ENCODE data around the gene LAG3.

Gene LAG3

DNA sequence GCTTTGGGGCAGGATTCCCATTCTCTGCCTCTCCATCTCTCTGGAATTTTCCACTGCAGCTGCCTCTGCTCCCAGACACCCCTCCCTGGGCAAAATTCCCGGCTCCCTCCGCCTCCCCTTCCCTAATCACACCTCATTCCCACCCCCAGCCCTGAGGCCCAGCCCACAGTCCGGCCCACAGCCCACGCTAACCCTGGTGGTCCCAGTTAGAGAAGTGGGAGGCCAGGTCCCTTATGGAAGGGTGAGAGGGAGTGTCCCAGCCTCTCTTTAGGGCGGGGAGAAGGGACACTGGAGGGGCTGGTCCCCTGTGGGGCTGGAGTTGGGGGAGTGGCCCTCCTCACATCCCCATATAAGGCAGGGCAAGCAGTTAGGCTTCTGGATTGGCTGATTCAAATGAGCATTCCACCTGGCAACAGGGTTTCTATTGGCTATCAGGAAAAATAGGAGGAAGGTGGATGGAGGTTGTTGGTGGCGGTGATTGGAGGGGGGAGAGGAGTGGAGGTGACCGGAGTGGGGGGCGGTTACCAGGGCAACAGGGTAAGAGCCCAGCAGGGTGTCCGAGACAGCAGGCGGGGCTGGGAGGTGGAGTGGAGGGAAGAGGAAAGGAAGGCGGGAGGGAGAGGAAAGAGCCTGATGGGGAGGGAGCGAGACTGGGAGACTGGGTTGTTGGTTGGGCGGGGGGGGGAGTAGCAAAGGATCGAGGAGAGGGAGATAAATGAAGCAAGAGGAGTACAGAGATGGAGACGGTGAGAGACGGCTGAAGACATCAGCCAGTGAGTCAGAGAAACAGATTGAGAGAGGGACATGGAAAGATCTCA, 8.1 kb upstream of the LAG3 start:
- Mint-ChIP-seq H3K9me3 (no peaks in the 10 kb centered on the region), H3K27ac (peak overlapping the region; percentile 42), H3K4me3 (peak overlapping the region; percentile 78), H3K36me3 (ENCODE audit: low read depth) (no peaks in the 10 kb centered on the region), H3K27me3 (ENCODE audit: low read depth) (peaks cover 9% of the 10 kb centered on the region), H3K4me1 (ENCODE audit: low read depth) (peaks cover 38% of the 10 kb centered on the region)
- DNase-seq (ENCODE audit: low spot score): peak; percentile 69

DNA sequence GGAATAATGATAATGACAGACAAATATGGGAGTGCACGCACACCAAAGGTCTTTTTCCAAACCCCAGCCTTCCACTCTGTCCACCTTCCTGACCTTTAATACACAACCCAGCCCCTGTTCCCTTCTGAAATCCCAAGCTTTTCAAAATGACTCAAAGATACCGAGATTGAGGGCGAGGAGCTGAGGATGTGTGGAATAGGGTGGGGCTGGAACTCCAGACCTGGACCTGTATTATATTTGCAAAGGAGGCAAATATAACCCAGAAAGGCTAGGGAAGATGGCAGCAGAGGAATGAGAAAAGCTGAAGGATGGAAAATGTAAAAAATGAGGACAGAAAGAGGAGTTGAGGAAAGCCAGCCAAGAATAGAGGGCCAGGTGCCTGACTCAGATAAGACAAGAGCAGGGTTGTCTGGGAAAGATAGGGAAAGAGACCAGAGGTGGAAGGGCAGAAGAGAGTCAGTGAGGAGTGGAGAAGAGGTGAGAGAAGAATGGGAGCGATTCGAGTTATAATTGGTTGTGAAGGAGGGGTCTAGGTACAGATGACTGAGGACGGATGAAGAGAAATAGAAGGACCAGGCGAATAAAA, 7.2 kb upstream of the LAG3 start:
- Mint-ChIP-seq H3K27me3 (ENCODE audit: low read depth) (peaks cover 9% of the 10 kb centered on the region), H3K4me1 (ENCODE audit: low read depth) (peaks cover 44% of the 10 kb centered on the region), H3K36me3 (ENCODE audit: low read depth) (peaks cover 1% of the 10 kb centered on the region), H3K4me3 (peak overlapping the region; percentile 75), H3K9me3 (no peaks in the 10 kb centered on the region), H3K27ac (peak overlapping the region; percentile 52)
- DNase-seq (ENCODE audit: low spot score): no peak

DNA sequence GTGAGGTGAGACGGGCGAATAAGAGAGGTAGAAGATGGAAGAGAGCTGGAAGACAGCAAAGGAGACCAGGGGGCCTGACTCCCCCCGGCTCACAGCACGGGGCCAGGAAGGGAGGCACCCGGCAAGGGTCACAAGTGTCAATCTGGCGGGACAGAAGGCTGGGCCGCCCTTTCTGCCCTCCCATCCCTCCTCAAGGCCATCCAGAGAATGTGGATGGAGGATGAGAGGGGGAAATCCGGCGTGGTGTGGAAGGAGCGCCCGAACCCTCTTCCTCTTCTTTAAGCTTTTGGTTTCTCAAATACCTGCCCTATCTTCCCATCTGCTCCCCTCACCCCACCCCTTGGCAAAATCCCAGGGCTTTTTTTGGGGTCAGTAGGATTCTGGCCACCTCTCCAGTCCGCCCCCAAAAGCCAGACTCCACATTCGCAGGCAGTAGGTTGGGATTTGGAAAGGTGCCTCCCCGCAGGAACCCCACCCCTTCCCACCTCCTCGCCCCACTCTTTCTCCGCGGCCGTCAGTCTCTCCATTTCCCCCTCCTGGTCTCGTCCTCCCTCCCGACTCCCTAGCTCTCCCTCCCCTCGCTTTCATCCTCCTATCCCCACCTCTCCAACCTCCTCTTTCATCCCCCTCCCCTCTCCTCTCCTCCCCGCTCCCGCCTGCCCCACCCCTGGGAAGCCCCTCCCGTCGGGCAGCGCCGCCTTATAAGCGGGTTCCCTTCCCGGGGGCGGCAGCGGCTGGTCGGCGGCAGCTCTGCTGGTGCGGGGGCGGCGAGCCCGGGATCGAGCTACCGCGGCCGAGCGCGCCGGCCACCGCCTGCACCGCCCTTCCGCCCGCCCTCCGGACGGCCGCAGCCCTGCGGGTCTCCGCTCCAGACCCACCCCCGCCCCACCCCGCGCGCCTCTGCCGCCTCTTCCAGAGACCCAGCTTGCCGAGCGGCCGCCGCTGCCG, 6.4 kb upstream of the LAG3 start, which contains the start of gene PTMS:
PTMS (plus strand) TSS at position 730 of the 948 bp plus-strand sequence. CDS start 343 bp downstream, outside the sequence.
- Mint-ChIP-seq H3K9me3 (no peaks in the 10 kb centered on the region), H3K27me3 (ENCODE audit: low read depth) (peaks cover 9% of the 10 kb centered on the region), H3K4me1 (ENCODE audit: low read depth) (peaks cover 45% of the 10 kb centered on the region), H3K36me3 (ENCODE audit: low read depth) (peaks cover 1% of the 10 kb centered on the region), H3K4me3 (peak within 1 kb of the TSS; percentile 88), H3K27ac (peak within 1 kb of the TSS; percentile 83)
- DNase-seq (ENCODE audit: low spot score): peak; percentile 64

DNA sequence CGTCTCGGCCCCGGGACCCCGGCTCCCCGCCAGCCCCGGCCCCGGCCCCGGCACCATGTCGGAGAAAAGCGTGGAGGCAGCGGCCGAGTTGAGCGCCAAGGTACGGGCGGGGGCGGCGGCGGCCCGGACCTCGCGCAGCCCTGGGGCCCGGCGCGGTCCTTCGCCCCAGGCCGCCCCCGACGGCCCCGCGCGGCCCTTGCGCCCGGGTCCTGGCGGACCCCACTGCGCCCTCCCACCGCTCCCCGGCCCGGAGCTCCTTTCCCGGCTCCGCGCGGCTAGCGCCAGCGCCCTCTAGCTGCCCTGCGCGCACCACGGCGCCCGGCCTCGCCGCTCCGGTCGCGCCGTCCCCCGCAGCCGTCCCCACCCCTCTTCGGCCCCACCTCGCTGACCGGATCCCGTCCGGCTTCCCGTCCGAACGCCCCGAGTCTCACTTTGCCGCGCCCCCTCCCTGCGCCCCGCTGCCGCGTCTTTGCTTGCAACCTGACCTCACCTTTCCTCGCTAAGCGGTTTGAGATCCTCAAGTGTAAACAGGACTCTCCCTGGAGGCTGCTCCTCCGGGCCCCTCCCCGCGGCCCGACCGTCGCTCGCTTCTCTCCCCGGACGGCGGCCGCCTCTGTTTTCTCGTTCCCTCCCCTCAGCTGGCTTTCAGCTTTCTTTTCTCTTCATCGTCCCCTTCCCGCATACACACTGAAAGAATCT, 5.5 kb upstream of the LAG3 start:
- Mint-ChIP-seq H3K27ac (peak overlapping the region; percentile 83), H3K4me3 (peak overlapping the region; percentile 88), H3K4me1 (ENCODE audit: low read depth) (peaks cover 52% of the 10 kb centered on the region), H3K27me3 (ENCODE audit: low read depth) (peaks cover 9% of the 10 kb centered on the region), H3K36me3 (ENCODE audit: low read depth) (peaks cover 1% of the 10 kb centered on the region), H3K9me3 (no peaks in the 10 kb centered on the region)
- peak; percentile 76 for DNase-seq (ENCODE audit: low spot score)

DNA sequence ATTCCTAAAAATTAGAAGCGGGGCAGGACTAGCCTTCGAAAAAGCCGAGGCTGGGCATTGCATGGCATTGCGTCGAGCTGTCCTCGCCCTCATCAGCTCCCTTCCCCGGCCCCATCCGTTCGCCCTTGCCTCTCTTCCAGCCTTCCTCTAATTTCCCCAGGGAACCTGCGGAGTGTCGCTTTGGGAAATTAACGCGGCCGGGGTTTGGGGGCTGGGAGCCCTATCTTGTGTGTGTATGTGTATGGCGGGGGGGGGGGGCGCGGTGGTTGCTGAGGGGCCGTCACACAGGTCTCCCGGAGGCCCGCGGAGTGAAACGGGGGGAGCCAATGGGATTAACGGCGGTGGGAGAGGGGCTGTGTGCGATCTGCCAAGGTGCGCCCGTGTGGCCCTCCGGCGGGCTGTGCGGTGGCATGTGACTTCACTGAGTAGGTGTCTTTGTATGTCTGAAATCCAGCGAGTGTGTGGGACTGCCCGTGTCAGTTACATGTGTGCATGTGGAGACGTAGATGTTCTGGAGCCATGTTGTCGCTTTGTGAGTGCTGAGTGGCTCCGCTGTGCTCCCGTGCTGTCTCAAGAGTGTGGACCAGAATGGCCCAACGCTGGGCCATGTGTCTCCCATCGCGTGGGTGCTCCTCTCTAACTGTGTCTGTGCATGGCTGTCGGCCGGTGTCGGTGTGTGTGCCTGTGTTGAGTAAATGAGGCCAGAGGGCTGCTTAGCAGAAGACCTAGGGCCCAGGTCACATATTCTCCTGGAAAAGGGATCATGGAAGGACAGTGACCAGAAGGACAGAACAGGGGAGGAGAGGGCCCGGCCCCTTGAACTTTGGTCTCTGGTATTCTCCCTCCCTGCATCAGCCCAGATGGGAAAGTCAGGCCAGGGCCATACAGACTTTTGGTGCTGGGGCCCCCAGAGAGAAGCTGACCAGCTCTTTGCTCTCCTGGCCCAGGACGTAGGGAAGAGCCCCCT, 4.7 kb upstream of the LAG3 start:
- Mint-ChIP-seq H3K36me3 (ENCODE audit: low read depth) (peaks cover 1% of the 10 kb centered on the region), H3K27ac (peak overlapping the region; percentile 83), H3K9me3 (no peaks in the 10 kb centered on the region), H3K4me3 (peak overlapping the region; percentile 88), H3K4me1 (ENCODE audit: low read depth) (peaks cover 56% of the 10 kb centered on the region), H3K27me3 (ENCODE audit: low read depth) (peaks cover 9% of the 10 kb centered on the region)
- DNase-seq (ENCODE audit: low spot score): no peak

DNA sequence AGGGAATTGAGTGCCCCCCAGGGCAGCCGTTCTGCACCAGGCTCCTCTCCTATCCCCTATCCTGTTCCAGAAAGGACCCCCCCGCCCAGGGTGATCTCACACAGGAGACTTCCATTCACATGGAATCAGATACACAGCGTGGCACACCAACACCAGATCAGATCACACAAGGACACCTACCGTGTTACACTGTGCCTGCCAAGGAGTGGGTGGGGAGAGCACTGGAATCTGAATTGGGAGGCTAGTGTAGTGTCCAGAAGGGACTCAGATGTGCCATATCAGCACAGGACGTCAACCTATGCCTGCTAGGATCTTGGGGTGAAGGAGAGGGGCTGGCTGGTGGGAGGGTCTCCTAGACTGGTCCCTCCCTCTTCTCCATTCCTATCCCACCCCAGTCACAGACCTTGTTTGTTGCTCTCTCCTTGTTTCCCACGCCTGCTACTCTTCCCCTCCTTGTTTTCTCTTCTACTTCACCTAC, 3.8 kb upstream of the LAG3 start:
- H3K36me3 Mint-ChIP-seq (ENCODE audit: low read depth): peaks cover 1% of the 10 kb centered on the region
- no peak for DNase-seq (ENCODE audit: low spot score)
- peak overlapping the region; percentile 26 for H3K27ac Mint-ChIP-seq
- peaks cover 59% of the 10 kb centered on the region for H3K4me1 Mint-ChIP-seq (ENCODE audit: low read depth)
- no peaks in the 10 kb centered on the region for H3K9me3 Mint-ChIP-seq
- H3K4me3 Mint-ChIP-seq: peak overlapping the region; percentile 88
- peaks cover 9% of the 10 kb centered on the region for H3K27me3 Mint-ChIP-seq (ENCODE audit: low read depth)

DNA sequence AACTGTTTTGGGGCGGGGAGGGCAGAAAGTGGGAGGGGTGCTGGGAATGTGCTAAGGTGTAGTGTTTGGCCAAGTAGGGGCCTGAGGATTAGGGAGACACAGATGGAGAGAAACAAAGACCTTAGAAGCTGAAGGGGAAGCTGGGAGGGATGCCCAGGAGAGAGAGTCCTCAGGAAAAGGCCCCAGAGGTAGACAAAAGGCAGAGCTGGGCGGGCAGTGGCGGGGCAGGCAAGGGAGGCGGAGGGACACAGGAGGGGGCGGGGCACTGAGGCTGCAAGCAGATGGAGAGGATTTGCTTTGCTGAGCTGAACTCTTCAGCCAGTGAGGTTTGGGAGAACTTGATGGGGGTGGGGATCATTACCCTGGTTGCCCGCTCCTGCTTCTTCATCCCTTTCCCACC, 3.3 kb upstream of the LAG3 start:
- Mint-ChIP-seq H3K9me3 (no peaks in the 10 kb centered on the region), H3K36me3 (ENCODE audit: low read depth) (peaks cover 1% of the 10 kb centered on the region), H3K4me3 (peak overlapping the region; percentile 39), H3K27ac (peak overlapping the region; percentile 26), H3K27me3 (ENCODE audit: low read depth) (peaks cover 9% of the 10 kb centered on the region), H3K4me1 (ENCODE audit: low read depth) (peaks cover 58% of the 10 kb centered on the region)
- DNase-seq (ENCODE audit: low spot score): no peak

DNA sequence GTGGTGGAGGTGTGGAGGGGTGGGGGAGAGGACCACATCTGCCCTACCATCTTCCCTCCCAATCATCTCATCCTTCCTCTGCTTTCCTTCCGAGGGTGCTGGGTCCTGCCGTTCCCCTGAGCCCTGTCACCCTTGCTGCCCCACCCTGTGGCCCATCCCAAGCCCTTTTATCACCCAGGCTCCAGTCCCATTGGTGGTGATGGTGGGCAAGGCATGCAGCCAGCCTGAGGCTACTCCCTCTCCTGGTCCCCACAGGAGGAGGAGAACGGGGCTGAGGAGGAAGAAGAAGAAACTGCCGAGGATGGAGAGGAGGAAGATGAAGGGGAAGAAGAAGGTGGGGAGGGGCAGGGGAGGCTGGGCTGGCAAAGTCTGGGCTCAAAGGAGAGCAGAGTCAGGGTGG, 2.7 kb upstream of the LAG3 start:
- no peak for DNase-seq (ENCODE audit: low spot score)
- Mint-ChIP-seq H3K4me3 (no peak overlapping the region), H3K27ac (no peak overlapping the region), H3K4me1 (ENCODE audit: low read depth) (peaks cover 56% of the 10 kb centered on the region), H3K27me3 (ENCODE audit: low read depth) (peaks cover 7% of the 10 kb centered on the region), H3K9me3 (no peaks in the 10 kb centered on the region), H3K36me3 (ENCODE audit: low read depth) (peaks cover 1% of the 10 kb centered on the region)

DNA sequence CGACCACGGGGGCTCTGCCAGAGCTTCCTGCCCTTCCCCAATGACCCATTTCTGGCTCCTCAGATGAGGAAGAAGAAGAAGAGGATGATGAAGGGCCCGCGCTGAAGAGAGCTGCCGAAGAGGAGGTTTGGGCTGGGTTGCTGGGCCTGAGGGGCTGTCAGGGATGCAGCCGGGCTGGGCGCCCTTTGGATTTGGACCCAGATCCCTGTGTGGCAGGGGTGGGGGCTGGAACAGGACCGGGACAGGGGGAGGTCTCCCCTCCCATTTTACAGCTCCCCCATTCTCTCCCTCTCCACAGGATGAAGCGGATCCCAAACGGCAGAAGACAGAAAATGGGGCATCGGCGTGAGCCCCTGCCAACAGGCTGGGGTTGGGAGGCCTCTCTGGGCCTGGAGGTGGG, 2.2 kb upstream of the LAG3 start:
- peaks cover 5% of the 10 kb centered on the region for H3K27me3 Mint-ChIP-seq (ENCODE audit: low read depth)
- H3K27ac Mint-ChIP-seq: no peak overlapping the region
- no peak for DNase-seq (ENCODE audit: low spot score)
- peaks cover 1% of the 10 kb centered on the region for H3K36me3 Mint-ChIP-seq (ENCODE audit: low read depth)
- H3K4me3 Mint-ChIP-seq: no peak overlapping the region
- H3K4me1 Mint-ChIP-seq (ENCODE audit: low read depth): peaks cover 58% of the 10 kb centered on the region
- no peaks in the 10 kb centered on the region for H3K9me3 Mint-ChIP-seq

DNA sequence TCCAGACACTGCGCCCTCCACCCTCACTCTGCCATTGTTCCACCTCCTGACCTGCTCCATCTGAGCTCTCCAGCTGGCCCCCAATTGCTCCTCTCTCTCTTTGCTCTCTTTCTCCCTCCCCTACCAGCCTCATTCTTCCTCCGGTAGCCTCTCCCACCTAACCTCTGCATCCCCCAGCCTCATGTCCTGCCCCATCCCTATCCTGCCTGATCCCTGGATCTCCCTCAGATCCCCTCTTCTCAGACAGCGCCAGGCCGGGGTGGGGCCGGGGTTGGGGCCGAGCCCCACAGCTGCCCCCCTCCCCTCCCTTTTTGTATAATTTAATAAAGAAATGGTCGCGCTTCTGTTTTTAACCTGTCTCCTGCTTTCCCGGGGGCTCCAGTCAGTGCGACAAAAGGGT, 1.7 kb upstream of the LAG3 start:
- DNase-seq (ENCODE audit: low spot score): no peak
- H3K36me3 Mint-ChIP-seq (ENCODE audit: low read depth): peaks cover 2% of the 10 kb centered on the region
- H3K4me1 Mint-ChIP-seq (ENCODE audit: low read depth): peaks cover 58% of the 10 kb centered on the region
- peaks cover under 1% of the 10 kb centered on the region for H3K27me3 Mint-ChIP-seq (ENCODE audit: low read depth)
- no peaks in the 10 kb centered on the region for H3K9me3 Mint-ChIP-seq
- H3K27ac Mint-ChIP-seq: peak overlapping the region; percentile 70
- H3K4me3 Mint-ChIP-seq: no peak overlapping the region

DNA sequence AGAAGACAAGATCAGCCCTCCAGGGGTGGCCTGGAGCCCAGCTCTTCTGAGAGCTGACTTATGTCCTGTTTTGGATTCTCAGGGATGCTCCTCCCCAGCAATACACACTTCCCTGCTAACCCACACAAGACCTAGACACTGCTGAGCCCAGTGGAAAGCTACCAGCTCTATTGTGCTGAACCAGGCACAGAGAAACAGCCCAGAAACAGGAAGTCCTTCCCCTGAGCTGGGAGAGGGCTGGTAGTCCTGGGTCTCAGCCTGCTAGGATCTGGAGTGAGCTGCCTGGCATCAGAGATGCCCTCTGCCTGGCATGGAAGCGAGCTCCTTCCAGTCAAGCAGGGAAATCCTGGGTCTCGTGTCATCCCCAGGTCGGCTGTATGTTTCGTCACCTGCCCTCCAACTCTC, 1.2 kb upstream of the LAG3 start:
- H3K4me3 Mint-ChIP-seq: no peak overlapping the region
- DNase-seq (ENCODE audit: low spot score): no peak
- H3K27ac Mint-ChIP-seq: peak overlapping the region; percentile 27
- no peaks in the 10 kb centered on the region for H3K27me3 Mint-ChIP-seq (ENCODE audit: low read depth)
- peaks cover 2% of the 10 kb centered on the region for H3K36me3 Mint-ChIP-seq (ENCODE audit: low read depth)
- peaks cover 56% of the 10 kb centered on the region for H3K4me1 Mint-ChIP-seq (ENCODE audit: low read depth)
- H3K9me3 Mint-ChIP-seq: no peaks in the 10 kb centered on the region

DNA sequence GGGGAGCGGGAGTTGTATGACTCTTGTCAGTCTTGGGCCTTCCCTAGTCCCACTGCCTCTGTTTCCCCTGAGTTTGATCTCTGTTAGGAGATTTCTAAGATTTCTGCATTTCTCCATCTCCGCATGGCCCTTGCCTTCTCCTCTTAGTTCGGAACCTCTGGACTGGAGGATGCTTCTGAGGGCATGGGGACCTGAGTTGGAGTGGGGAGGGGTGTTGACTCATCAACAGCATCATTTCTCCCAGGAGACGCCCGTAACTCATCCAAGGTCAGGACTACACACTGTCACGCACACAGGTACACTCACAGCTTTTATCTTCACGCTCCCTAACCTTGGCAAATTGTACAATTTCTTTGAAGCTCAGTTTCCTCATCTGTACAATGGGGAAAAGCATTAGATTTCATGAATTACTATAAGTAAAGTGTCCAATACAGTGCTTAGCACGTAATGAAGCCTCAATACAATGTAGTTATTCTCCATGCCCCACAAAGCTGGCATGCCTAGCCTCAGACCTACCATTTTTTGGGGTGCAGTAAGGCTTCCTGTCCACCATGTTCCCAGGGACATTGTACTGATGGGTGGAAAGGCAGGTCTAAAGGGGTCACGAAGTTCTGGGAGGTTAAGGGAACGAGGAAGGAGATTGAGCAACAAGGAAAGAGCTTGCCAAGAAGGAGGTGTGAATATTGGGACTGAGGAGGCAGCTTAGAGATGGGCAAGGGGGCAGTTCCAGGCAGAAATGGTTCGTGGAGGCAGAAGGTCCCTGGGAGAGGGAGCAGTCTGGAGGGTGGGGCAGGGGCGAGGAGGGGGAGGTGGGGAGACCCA, 600 bp upstream of the LAG3 start:
- H3K27ac Mint-ChIP-seq: peak overlapping the region; percentile 73
- H3K4me3 Mint-ChIP-seq: peak overlapping the region; percentile 70

More for the DNA sequence above, 600 bp upstream of the LAG3 start:
- Mint-ChIP-seq H3K27me3 (ENCODE audit: low read depth) (no peaks in the 10 kb centered on the region), H3K36me3 (ENCODE audit: low read depth) (peaks cover 2% of the 10 kb centered on the region), H3K4me1 (ENCODE audit: low read depth) (peaks cover 58% of the 10 kb centered on the region), H3K9me3 (no peaks in the 10 kb centered on the region)
- no peak for DNase-seq (ENCODE audit: low spot score)

Data from T-helper 2 cell treated with Interferon-gamma antibody and Interleukin-4, amounts not matched to agents 5 μg/mL and 100 μg/mL, for 36 hours (primary cell).